ENCODE results near the gene ANXA3.

The ANXA3 gene

GRCh38 chr4:78613522-78614321, 62.2 kb downstream of the ANXA3 start:
- DNase-seq: no peak

- DNase-seq: no peak
Observed at GRCh38 chr4:78616046-78616498, 64.5 kb downstream of the ANXA3 start.

DNA sequence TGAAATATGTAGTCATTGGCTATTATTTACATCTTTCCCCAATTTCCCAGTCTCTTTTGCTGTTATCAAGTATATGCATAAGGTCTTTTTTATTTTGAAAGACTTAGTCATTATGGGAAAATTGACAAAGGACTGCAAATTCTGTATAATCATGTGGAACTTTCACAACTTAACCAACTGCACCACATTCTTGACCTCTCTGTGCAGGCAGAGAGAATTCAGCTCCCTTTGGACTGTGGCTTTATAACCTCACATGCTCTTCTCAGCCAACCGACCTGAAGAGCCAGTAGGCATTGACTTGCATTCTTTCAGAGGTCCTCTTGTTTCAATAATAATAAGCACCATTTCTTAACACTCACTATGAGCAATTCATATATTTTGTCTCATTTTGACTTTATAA, 66.9 kb downstream of the ANXA3 start:
- DNase-seq: no peak

DNA sequence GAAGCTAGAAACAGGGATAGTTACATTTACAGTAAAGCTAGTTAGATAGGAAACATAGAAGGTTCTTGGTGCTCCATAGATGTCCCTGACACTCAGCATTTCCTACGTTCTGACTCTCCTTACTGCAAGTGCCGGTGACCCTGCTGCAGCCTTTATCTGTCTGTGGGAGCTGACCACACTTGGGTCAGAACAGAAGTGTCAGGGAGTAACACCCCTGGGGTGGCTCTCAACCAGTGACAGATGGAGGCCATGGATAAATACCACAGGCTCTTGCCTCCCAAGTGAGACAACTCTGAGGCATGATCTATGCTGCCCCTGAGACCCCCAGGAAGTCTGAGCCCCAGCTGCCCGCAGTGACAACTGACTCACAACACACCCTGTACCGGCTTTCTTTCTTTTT, 69.8 kb downstream of the ANXA3 start:
- DNase-seq: no peak

- no peak for DNase-seq
Observed at GRCh38 chr4:78622253-78622979, 70.8 kb downstream of the ANXA3 start.

DNA sequence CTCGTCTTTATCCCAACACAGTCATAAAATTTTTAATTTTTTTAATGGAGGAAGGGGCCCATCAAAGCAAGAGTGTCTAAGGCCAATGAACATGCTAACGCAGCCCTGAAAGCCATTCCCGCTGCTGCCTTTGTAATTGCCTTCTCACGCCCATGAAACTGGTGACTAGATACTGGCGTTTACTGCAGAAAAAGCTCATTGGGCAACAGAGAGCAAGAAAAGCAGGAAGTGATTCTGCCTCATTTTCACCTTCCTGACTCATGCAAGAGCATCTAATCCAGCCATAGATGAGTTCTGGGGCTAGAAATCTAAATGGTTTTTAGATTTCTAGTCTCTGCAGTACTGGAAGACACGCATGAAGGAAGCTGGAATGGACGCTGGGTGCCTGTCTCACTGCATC, 72.5 kb downstream of the ANXA3 start:
- no peak for DNase-seq

GRCh38 chr4:78625073-78625472, 73.5 kb downstream of the ANXA3 start:
- no peak for DNase-seq

DNA sequence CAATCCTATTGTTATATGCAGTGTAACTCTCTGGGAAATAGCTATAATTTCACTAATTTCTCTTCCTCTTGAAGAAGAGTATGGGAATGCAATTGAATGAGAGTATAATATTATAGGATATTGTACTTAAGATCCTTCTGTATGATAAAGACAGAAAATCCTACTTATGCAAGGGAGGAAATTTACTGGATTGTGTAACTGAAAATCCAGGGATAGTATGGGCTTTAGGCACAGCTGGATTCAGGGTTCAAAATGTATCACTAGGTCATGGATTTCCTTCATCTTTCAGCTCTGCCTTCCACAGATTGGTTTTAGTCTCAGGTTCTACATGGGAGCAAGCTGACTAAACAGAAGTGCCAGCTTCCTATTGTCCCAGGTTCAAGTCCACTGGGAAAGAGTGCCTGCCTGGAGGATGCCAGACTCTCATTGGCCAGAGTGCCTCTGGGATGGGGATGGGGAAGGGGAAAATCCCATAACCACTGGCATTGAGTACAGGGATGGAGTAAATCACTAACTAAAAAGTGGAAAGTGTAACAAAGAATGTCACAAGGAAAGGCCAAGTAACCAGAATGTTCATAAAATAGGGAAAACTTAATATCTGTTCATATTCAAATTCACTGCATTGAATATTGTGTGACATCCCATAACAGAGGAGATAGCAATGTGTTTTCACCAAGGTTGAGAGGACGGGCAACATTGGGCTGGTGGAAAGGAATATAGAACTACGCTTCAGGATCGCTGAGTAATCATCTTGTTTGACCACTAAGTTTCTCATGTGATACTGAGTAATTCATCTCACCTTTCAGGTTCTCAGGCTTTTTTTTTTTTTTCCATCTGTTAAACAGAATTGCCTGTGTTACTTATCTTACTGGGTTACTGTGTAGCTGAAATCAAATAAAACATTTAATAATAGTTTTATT, 75.7 kb downstream of the ANXA3 start:
- DNase-seq: no peak

- DNase-seq: no peak
Observed at GRCh38 chr4:78627966-78628678, 76.6 kb downstream of the ANXA3 start.

DNA sequence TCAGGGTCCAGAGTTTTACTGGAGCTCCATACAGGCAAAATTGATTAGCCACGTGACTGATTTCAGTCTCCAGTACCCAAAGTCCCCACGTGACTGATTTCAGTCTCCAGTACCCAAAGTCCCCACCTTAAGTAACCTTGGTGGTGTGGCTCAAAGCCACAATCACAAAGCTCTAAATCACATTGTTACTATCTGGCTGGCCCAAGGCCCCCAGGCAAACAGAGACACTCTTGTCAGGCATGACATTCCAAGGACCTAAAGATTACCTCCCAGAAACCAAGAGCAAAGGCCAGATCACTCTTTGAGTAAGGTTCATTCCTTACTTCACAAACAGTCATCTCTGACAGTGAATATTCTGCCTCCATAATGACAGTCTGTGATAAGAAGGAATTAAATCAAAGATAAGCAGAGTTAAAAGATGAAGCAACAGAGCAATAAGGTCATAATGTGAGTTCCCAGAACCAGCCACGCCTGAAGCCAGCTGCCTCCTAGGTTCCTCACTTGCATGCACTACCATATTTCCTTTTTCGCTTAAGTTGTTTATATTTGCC, 78.5 kb downstream of the ANXA3 start:
- DNase-seq: no peak

DNA sequence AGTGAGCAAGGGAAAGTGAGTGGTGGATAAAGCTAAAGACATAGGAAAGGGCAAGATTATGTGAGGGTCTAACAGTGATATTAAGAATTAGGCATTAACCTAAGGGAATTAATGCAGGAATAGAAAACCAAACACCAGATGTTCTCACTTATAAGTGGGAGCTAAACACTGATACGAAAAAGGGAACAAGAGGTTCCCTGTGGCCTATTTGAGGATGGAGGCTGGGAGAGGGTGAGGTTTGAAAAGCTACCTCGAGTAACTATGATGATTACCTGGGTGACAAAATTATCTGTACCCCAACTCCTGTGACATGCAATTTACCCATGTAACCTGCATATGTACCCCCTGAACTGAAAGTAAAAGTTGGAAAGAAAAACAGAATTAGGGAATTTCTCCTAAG, 79.0 kb downstream of the ANXA3 start:
- DNase-seq: no peak

DNA sequence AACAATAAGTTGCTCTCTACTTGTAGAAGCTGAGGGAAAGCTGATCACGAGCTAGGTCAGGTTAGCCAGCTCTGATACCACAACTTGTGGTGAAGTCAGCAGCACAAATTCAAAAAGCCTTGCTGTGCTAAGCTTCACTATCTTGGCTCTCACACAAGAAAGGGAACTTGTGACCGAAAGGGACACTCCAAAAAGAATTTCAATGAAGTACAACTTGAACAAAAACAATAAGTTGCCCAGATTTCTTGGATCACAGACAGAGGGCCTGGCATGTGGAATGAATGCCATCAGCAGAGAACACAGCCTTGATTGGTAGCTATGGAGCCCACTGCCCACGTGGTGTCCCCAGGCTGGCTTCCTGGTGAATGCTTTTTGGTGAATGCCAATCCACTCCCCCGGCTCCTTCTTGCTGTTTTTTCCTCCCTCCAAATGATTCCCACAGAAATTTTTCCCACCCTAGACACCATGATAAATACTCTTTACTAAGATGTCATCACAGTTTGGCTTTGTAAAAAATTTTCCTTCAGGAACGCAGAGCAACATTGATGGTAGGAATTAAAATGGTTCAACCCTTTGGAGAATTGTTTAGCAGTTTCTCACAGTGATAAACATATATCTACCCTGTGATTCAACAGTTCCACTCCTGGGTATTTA, 82.6 kb downstream of the ANXA3 start:
- no peak for DNase-seq

- DNase-seq: no peak
Observed at GRCh38 chr4:78638337-78639172, 87.0 kb downstream of the ANXA3 start.

- DNase-seq: no peak
Observed at GRCh38 chr4:78640714-78641113, 89.1 kb downstream of the ANXA3 start.

GRCh38 chr4:78642934-78643333, 91.4 kb downstream of the ANXA3 start:
- DNase-seq: no peak

- no peak for DNase-seq
Observed at GRCh38 chr4:78644063-78644691, 92.6 kb downstream of the ANXA3 start.

GRCh38 chr4:78644744-78645330, 93.3 kb downstream of the ANXA3 start:
- peak; percentile 1 for DNase-seq

DNA sequence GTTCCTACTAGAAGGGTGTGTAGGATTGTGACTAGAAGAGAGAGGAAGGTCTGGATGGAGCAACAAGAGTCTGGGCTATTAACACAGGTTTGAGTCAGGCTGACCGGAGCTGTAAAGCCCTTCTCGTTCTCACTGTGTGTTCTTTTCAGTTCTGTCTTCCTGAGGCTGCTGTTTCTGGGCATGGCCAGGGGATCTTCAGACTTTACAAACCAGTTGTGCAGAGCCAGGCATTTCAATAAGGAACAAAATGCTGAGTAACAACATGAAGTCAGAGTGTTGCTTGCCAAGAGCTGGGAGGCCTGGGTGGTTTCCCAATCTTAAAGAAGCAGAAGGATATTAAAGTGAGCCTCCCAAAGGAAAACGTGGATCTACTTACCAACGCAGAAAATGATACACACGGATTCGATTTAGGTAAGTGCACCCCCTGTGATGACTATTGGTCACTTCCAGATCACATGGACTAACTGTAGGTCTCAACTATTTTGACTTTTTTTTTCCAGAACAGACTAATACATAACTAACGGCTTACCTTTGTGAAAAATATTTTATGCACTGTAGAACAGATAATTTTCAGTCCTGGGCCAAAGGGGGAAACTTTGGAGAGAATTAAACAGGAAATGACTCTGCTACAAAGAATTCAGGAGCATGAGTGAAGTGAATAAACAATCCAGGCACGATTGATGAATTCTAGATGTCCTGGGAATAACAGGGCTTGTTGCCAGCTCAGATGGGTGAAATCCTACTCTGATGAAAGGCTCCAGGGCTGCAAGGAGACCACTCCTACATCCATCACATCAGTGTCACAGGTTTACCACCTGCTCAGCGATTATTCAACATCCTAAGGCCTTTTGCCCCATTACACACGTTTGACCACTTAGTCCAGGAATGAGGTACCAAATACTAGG, 94.5 kb downstream of the ANXA3 start:
- DNase-seq: no peak

DNA sequence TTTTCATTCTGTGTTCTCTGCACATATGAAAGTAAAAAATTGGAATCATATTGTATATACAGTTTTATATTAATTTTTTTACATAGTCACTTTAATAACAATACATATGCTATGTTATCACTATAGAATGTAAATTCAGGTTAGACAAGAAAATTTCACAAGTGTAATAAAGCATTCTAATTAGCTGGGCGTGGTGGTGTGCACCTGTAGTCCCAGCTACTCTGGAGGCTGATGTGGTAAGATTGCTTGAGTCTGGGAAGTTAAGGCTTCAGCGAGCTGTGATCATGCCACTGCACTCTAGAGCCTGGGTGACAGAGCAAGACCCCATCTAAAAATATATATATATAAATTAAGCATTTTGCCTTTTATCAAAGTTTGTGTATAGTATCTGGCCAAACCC, 95.7 kb downstream of the ANXA3 start:
- no peak for DNase-seq

Data from NCI-H526 treated with DMSO at 0.1 percent for 48 hours (cell line).